Ammon's horn (tissue), 1 donor: ENCODE data around the gene BRWD1.

ENCODE experiments used
- DNase-seq: peaks from one replicate; pipeline ENCODE4 v3.0.0-alpha.2; 2016; ENCODE audit warnings: low spot score

Gene BRWD1

GRCh38 chr21:39313571-39314142 lies at the start of gene BRWD1:
TSS of gene BRWD1 (minus strand) at chr21:39313632. CDS start at chr21:39313491, 141 bp downstream.
- DNase-seq, result peak; percentile 81

GRCh38 chr21:39362733-39363132 lies 49.3 kb upstream of the BRWD1 start:
- no peak for DNase-seq

- no peak for DNase-seq
Measured at GRCh38 chr21:39359382-39359781, 46.0 kb upstream of the BRWD1 start.

- DNase-seq, result no peak
Measured at GRCh38 chr21:39353295-39353694, 39.9 kb upstream of the BRWD1 start.

GRCh38 chr21:39350094-39351005 lies 36.9 kb upstream of the BRWD1 start:
- no peak for DNase-seq

GRCh38 chr21:39349211-39350093 lies 36.0 kb upstream of the BRWD1 start:
- peak; percentile 96 for DNase-seq

GRCh38 chr21:39348355-39349210 lies 35.2 kb upstream of the BRWD1 start, which contains the start of gene HMGN1:
TSS of gene HMGN1 (minus strand) at chr21:39349088. CDS start at chr21:39348917, 171 bp downstream.
- peak; percentile 83 for DNase-seq

- DNase-seq, result no peak
Measured at GRCh38 chr21:39348040-39348354, 34.6 kb upstream of the BRWD1 start.

- no peak for DNase-seq
Measured at GRCh38 chr21:39347537-39347936, 34.1 kb upstream of the BRWD1 start.

GRCh38 chr21:39346671-39347331 lies 33.4 kb upstream of the BRWD1 start:
- DNase-seq, result no peak

- no peak for DNase-seq
Measured at GRCh38 chr21:39346206-39346605, 32.8 kb upstream of the BRWD1 start.

- DNase-seq, result no peak
Measured at GRCh38 chr21:39345440-39345839, 32.0 kb upstream of the BRWD1 start.

GRCh38 chr21:39344848-39345247 lies 31.4 kb upstream of the BRWD1 start:
- no peak for DNase-seq

- DNase-seq, result no peak
Measured at GRCh38 chr21:39341249-39341923, 28.0 kb upstream of the BRWD1 start.

- no peak for DNase-seq
Measured at GRCh38 chr21:39340687-39341086, 27.3 kb upstream of the BRWD1 start.

GRCh38 chr21:39339231-39339630 lies 25.8 kb upstream of the BRWD1 start:
- DNase-seq, result no peak

GRCh38 chr21:39336457-39337008 lies 23.1 kb upstream of the BRWD1 start:
- DNase-seq, result no peak

GRCh38 chr21:39334611-39335010 lies 21.2 kb upstream of the BRWD1 start:
- DNase-seq, result no peak

- no peak for DNase-seq
Measured at GRCh38 chr21:39332175-39332574, 18.7 kb upstream of the BRWD1 start.

- DNase-seq, result no peak
Measured at GRCh38 chr21:39330001-39330400, 16.6 kb upstream of the BRWD1 start.
